ENCODE measurements around the gene RHOT1. TPM values are rescaled to one million over a fixed set of nuclear protein-coding genes. Genes with fewer than 3 reads are reported as not detected.

The RHOT1 gene
- total RNA-seq, 1 experiment from 2014 or later, result 33.3 TPM

GRCh38 chr17:32157225-32157624 is 14.9 kb downstream of the RHOT1 start:
- no TSS peak for BruUV-seq (replicated peaks)
- Mint-ChIP-seq H3K9me3 (ENCODE audit: unreplicated experiment) (no peaks in the 10 kb centered on the region), H3K4me3 (ENCODE audit: unreplicated experiment) (no peak overlapping the region), H3K27ac (ENCODE audit: unreplicated experiment) (no peak overlapping the region), H3K36me3 (ENCODE audit: insufficient read depth, unreplicated experiment) (peaks cover 48% of the 10 kb centered on the region), H3K27me3 (ENCODE audit: insufficient read depth, unreplicated experiment) (no peaks in the 10 kb centered on the region), H3K4me1 (ENCODE audit: low read depth, unreplicated experiment) (no peaks in the 10 kb centered on the region)
- TF ChIP-seq CTCF (IDR thresholded peaks at IDR 0.05; ENCODE audit: insufficient read depth in 1 of 2, low read depth in 1 of 2, low read length in 1 of 2, severe bottlenecking in 1 of 2, unreplicated experiment in 1 of 2), result no peak
- Histone ChIP-seq H3K4me3 (ENCODE audit: low read depth, low read length) (no peak overlapping the region), H3K36me3 (ENCODE audit: control insufficient read depth, insufficient read depth, low read length) (no peaks in the 10 kb centered on the region; the same call in 1 of the 2 replicates), H3K27me3 (replicated peaks; ENCODE audit: control insufficient read depth, insufficient read depth, low read length) (no peaks in the 10 kb centered on the region), H3K9me3 (no peaks in the 10 kb centered on the region), H3K4me1 (no peaks in the 10 kb centered on the region)
- ChIA-PET POLR2A (no interaction called here), CTCF (no interaction called here)
- intact Hi-C loops (cut with micrococcal nuclease; ENCODE audit: unreplicated experiment), result no loop called here
- no peak for DNase-seq

GRCh38 chr17:32158870-32159585 is 16.7 kb downstream of the RHOT1 start:
- no peaks in the 10 kb centered on the region for H3K9me3 ChIP-seq
- DNase-seq, result no peak
- TF ChIP-seq CTCF (IDR thresholded peaks at IDR 0.05; ENCODE audit: insufficient read depth in 1 of 2, low read depth in 1 of 2, low read length in 1 of 2, severe bottlenecking in 1 of 2, unreplicated experiment in 1 of 2), result no peak
- no peaks in the 10 kb centered on the region for H3K4me1 Mint-ChIP-seq (ENCODE audit: low read depth, unreplicated experiment)
- H3K36me3 ChIP-seq (ENCODE audit: control insufficient read depth, insufficient read depth, low read length), result no peaks in the 10 kb centered on the region; the same call in 1 of the 2 replicates
- peaks cover 11% of the 10 kb centered on the region for H3K9me3 Mint-ChIP-seq (ENCODE audit: unreplicated experiment)
- no peak overlapping the region for H3K4me3 ChIP-seq (ENCODE audit: low read depth, low read length)
- POLR2A ChIA-PET, result no interaction called here
- H3K27me3 ChIP-seq (replicated peaks; ENCODE audit: control insufficient read depth, insufficient read depth, low read length), result no peaks in the 10 kb centered on the region
- CTCF ChIA-PET, result no interaction called here
- no peak overlapping the region for H3K4me3 Mint-ChIP-seq (ENCODE audit: unreplicated experiment)
- H3K4me1 ChIP-seq, result no peaks in the 10 kb centered on the region
- no peak overlapping the region for H3K27ac Mint-ChIP-seq (ENCODE audit: unreplicated experiment)
- H3K27me3 Mint-ChIP-seq (ENCODE audit: insufficient read depth, unreplicated experiment), result no peaks in the 10 kb centered on the region
- BruUV-seq (replicated peaks), result no TSS peak
- intact Hi-C loops (cut with micrococcal nuclease; ENCODE audit: unreplicated experiment), result no loop called here
- H3K36me3 Mint-ChIP-seq (ENCODE audit: insufficient read depth, unreplicated experiment), result peaks cover 35% of the 10 kb centered on the region

DNA sequence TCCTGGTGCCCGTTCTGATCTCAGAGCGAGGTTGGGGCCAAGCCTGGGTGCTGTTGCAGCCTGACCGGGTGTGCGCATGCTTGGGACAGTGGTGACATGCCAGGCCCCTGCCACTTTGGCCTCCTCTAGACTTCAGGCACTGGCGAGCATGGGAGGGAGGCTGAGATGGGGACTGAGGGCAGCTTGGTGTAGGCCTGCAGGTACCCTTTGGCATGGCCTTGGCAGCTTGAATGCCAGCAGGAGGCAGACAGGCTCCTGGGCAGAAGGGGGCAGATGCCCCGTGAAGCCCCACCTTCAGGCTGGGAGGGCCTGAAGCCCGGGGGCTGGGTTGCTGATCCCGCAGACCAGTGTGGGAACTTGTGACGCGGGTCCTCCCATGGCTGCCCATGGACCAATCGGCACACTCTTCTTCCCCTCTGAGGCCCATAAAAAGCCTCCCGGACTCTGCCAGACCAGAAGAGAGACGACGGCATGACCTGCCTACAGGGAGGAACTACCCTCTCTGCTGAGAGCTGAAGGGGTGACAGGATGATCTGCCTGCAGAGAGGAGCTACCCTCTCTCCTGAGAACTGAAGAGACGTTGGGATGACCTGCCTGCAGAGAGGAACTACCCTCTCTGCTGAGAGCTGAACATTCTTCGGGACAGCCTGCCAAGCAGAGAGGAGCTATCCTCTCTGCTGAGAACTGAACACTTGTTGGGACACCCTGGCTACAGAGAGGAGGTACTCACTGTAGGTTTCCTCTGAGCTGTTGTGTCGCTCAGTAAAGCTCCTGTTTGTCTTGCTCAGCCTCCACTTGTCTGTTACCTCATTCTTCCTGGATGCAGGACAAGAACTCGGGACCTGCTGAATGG is 17.5 kb downstream of the RHOT1 start:
- intact Hi-C loops (cut with micrococcal nuclease; ENCODE audit: unreplicated experiment), result no loop called here
- Mint-ChIP-seq H3K36me3 (ENCODE audit: insufficient read depth, unreplicated experiment) (peaks cover 41% of the 10 kb centered on the region), H3K4me3 (ENCODE audit: unreplicated experiment) (no peak overlapping the region), H3K4me1 (ENCODE audit: low read depth, unreplicated experiment) (no peaks in the 10 kb centered on the region), H3K9me3 (ENCODE audit: unreplicated experiment) (peaks cover 11% of the 10 kb centered on the region), H3K27ac (ENCODE audit: unreplicated experiment) (no peak overlapping the region), H3K27me3 (ENCODE audit: insufficient read depth, unreplicated experiment) (no peaks in the 10 kb centered on the region)
- no peak for DNase-seq
- Histone ChIP-seq H3K9me3 (no peaks in the 10 kb centered on the region), H3K4me1 (no peaks in the 10 kb centered on the region), H3K36me3 (ENCODE audit: control insufficient read depth, insufficient read depth, low read length) (no peaks in the 10 kb centered on the region), H3K27me3 (replicated peaks; ENCODE audit: control insufficient read depth, insufficient read depth, low read length) (no peaks in the 10 kb centered on the region), H3K4me3 (ENCODE audit: low read depth, low read length) (no peak overlapping the region)
- TF ChIP-seq CTCF (IDR thresholded peaks at IDR 0.05; ENCODE audit: insufficient read depth in 1 of 2, low read depth in 1 of 2, low read length in 1 of 2, severe bottlenecking in 1 of 2, unreplicated experiment in 1 of 2), result no peak
- no TSS peak for BruUV-seq (replicated peaks)
- ChIA-PET CTCF (no interaction called here), POLR2A (interaction anchor here (0.7 kb wide), 1 partner anchor 15 kb away, joined by 3 read pairs; no protein-coding TSS in a partner anchor)

Measured in Caco-2 (cell line).